Activated CD4-positive, alpha-beta T cell treated with anti-CD3 and anti-CD28 coated beads, Interleukin-2, amount 10 ng/mL, durations not matched to agents 24 days and 14 days (primary cell): ENCODE data around the gene FBXO10. TPM values are rescaled to one million over a fixed set of nuclear protein-coding genes. Genes with fewer than 3 reads are reported as not detected.
"Not testable (repeated sequence)": the region's sequence is repeated elsewhere in the genome, so short reads cannot be mapped to it uniquely, and the experiment has no call there.

Experiments used
- DNase-seq: peaks from one replicate; pipeline ENCODE4 v3.0.0; 2022
- H3K27ac Mint-ChIP-seq: one replicate; pipeline ENCODE4 v1.8.0; 2022; ENCODE audit warnings: mild to moderate bottlenecking, mixed read lengths
- H3K27me3 Mint-ChIP-seq: one replicate; pipeline ENCODE4 v1.8.0; 2022; ENCODE audit warnings: mixed read lengths
- H3K36me3 Mint-ChIP-seq: one replicate; pipeline ENCODE4 v1.8.0; 2022; ENCODE audit warnings: low read depth, mild to moderate bottlenecking, mixed read lengths
- H3K4me1 Mint-ChIP-seq: one replicate; pipeline ENCODE4 v1.8.0; 2021; ENCODE audit warnings: mixed read lengths
- H3K4me3 Mint-ChIP-seq: one replicate; pipeline ENCODE4 v1.8.0; 2022; ENCODE audit warnings: mild to moderate bottlenecking, moderate library complexity, mixed read lengths
- H3K9me3 Mint-ChIP-seq: one replicate; pipeline ENCODE4 v1.8.0; 2021; ENCODE audit warnings: mixed read lengths
- intact Hi-C: fragments of 100-400 bp; cut with micrococcal nuclease; formaldehyde crosslinking; loops from one replicate; pipeline ENCODE4 v1.15.1; 2023
- total RNA-seq: library from RNA; stranded (reverse); gene quantifications from 2 replicates; pipeline ENCODE4 v1.2.3, GENCODE V29; 2022

The FBXO10 gene
- total RNA-seq, 1 donor from 2014 or later, result 2.7 TPM

DNA sequence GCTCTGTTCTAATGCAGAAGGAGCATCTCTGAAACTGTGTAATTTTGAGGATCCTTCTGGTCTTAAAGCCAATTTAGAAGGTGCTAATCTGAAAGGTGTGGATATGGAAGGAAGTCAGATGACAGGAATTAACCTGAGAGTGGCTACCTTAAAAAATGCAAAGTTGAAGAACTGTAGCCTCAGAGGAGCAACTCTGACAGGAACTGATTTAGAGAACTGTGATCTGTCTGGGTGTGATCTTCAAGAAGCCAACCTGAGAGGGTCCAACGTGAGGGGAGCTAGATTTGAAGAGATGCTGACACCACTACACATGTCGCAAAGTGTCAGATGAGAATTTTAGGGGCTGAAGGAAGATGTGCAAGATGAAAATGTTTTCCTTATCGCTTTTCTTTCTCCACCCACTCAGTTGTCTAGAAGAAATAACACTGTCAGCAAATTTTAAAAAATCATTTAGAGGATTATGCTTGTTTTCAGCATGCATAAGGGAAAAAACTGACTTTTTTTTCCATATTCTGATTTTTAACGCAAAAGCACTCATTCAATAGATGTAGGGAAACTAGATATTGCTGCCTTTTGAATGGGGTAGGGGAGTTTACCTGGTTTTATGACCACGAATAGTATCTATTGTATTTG is 98.1 kb downstream of the FBXO10 start:
- H3K4me1 Mint-ChIP-seq, H3K4me3 Mint-ChIP-seq, DNase-seq, H3K36me3 Mint-ChIP-seq, H3K27ac Mint-ChIP-seq, H3K9me3 Mint-ChIP-seq, intact Hi-C loops: not testable (repeated sequence)
- H3K27me3 Mint-ChIP-seq, result peaks cover 40% of the 10 kb centered on the region

DNA sequence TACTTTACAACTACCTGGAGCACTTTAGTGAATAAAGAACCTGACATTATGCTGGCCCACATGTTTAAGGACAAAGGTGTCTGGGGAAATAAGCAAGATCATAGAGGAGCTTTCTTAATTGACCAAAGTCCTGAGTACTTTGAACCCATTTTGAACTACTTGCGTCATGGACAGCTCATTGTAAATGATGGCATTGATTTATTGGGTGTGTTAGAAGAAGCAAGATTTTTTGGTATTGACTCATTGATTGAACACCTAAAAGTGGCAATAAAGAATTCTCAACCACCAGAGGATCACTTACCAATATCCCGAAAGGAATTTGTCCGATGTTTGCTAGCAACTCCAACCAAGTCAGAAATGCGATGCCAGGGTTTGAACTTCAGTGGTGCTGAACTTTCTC is 98.7 kb downstream of the FBXO10 start:
- H3K4me3 Mint-ChIP-seq, H3K27ac Mint-ChIP-seq, H3K4me1 Mint-ChIP-seq, DNase-seq, intact Hi-C loops, H3K36me3 Mint-ChIP-seq, H3K9me3 Mint-ChIP-seq: not testable (repeated sequence)
- H3K27me3 Mint-ChIP-seq, result peaks cover 40% of the 10 kb centered on the region

DNA sequence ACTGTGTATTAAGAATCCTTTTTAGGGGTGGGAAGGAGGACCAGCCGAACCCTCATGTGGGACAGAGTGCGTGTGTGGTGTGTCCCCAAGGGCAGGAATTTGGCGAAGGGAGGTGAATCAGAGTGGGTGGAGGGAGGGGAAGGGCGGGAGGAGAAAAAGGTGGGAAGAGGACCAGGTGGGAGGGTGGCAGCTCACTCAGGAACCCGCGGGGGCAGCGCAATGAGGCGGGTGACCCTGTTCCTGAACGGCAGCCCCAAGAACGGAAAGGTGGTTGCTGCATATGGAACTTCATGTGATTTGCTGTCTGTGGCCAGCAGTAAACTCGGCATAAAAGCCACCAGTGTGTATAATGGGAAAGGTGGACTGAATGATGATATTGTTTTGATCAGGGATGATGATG is 99.2 kb downstream of the FBXO10 start:
- no peak for DNase-seq
- peaks cover 8% of the 10 kb centered on the region for H3K4me1 Mint-ChIP-seq
- H3K27ac Mint-ChIP-seq, result no peak overlapping the region
- no peak overlapping the region for H3K4me3 Mint-ChIP-seq
- peaks cover 10% of the 10 kb centered on the region for H3K9me3 Mint-ChIP-seq
- H3K27me3 Mint-ChIP-seq, result peaks cover 39% of the 10 kb centered on the region
- H3K36me3 Mint-ChIP-seq, result peaks cover 4% of the 10 kb centered on the region
- intact Hi-C loops, result no loop called here

DNA sequence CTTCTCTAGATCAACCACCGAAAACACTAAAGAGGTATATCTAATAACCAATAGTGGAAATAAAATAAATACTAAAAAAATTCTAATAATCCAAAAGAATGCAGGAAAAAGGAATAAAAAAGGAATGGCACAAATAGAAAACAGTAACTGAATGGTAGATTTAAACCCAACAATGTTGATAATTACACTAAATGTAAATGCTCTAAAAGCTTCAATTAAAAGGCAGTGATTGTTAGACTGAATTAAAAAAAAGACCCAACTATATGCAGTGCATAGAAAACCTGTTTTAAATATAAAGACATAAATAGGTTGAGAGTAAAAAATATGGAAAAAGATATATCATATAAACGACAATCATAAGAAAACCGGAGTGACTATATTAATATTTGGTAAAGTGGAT is 101.7 kb downstream of the FBXO10 start:
- peaks cover 13% of the 10 kb centered on the region for H3K4me1 Mint-ChIP-seq
- peaks cover 10% of the 10 kb centered on the region for H3K9me3 Mint-ChIP-seq
- no peak overlapping the region for H3K4me3 Mint-ChIP-seq
- peaks cover 4% of the 10 kb centered on the region for H3K36me3 Mint-ChIP-seq
- H3K27me3 Mint-ChIP-seq, result peaks cover 23% of the 10 kb centered on the region
- intact Hi-C loops, result no loop called here
- no peak overlapping the region for H3K27ac Mint-ChIP-seq
- no peak for DNase-seq

DNA sequence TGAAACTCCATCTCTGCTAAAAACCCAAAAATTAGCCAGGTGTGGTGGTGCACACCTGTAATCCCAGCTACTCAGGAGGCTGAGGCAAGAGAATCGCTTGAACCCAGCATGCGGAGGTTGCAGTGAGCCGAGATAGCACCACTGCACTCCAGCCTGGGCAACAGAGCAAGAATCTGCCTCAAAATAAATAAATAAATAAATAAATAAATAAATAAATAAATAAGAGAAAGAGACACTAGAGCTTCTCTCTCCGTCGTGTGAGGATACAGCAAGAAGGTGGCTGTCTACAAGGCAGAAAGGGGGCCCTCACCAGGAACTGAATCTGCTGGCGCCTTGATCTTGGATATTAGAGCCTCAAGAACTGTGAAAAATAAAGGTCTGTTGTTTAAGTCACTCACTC is 102.2 kb downstream of the FBXO10 start:
- DNase-seq, intact Hi-C loops, H3K36me3 Mint-ChIP-seq, H3K4me3 Mint-ChIP-seq, H3K27ac Mint-ChIP-seq: not testable (repeated sequence)
- H3K27me3 Mint-ChIP-seq, result peaks cover 20% of the 10 kb centered on the region
- peaks cover 13% of the 10 kb centered on the region for H3K4me1 Mint-ChIP-seq
- H3K9me3 Mint-ChIP-seq, result peaks cover 10% of the 10 kb centered on the region

DNA sequence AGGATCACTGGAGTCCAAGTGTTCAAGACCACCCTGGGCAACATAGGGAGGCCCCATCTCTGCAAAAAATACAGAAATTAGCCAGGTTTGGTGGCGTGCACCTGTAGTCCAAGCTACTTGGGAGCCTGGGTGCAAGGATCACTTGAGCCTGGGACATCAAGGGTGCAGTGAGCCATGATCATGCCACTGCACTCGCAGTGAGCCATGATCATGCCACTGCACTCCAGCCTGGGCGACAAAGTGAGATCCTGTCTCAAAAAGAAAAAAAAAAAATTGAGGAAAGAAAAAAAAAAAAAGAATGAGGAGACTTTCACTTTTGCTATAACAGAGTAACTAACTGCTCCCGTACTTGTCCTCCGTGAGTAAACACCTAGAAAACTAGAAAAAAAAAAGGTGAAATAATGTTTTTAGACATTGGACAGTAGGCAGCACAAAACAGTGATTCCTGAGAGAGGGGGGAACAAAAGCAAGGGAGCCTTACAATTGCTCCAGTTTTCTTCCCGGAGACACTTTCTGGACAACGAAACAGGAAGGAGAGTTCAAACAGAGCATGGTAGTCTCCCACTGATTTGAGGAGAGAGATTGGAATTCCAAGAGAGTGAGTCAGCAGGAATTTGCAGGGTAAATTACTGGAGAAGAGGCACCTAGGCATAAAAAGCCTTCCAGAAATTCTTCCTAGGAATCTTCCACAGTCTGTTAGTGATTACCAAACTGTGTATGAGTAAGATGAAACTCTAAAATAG is 104.1 kb downstream of the FBXO10 start:
- H3K4me3 Mint-ChIP-seq, result peak overlapping the region; percentile 88

DNA sequence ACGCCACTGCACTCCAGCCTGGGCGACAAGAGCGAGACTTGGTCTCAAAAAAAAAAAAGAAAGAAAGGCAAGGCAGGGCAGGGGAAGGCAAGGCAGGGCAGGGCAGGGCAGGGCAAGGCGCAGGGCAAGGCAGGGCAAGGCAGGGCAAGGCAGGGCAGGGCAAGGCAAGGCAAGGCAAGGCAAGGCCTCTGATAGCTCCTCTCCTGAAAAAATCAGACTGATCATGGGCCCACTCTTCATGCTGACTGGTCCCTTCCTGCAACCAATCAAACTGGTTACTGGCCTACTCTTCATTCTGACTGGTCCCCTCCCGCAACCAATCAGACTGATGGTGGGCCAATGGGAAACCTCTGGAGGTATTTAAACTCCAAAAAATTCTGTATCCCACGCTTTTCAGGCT is 107.6 kb downstream of the FBXO10 start:
- Mint-ChIP-seq H3K4me3 (no peak overlapping the region), H3K9me3 (peaks cover 3% of the 10 kb centered on the region), H3K4me1 (peaks cover 32% of the 10 kb centered on the region), H3K27me3 (no peaks in the 10 kb centered on the region), H3K27ac (no peak overlapping the region), H3K36me3 (peaks cover 2% of the 10 kb centered on the region)
- DNase-seq, result no peak
- intact Hi-C loops, result no loop called here

More for the DNA sequence above, 104.1 kb downstream of the FBXO10 start:
- Mint-ChIP-seq H3K27me3 (peaks cover 5% of the 10 kb centered on the region), H3K4me1 (peaks cover 13% of the 10 kb centered on the region), H3K36me3 (peaks cover 4% of the 10 kb centered on the region), H3K27ac (peak overlapping the region; percentile 82), H3K9me3 (peaks cover 10% of the 10 kb centered on the region)
- DNase-seq, result no peak
- intact Hi-C loops, result no loop called here

DNA sequence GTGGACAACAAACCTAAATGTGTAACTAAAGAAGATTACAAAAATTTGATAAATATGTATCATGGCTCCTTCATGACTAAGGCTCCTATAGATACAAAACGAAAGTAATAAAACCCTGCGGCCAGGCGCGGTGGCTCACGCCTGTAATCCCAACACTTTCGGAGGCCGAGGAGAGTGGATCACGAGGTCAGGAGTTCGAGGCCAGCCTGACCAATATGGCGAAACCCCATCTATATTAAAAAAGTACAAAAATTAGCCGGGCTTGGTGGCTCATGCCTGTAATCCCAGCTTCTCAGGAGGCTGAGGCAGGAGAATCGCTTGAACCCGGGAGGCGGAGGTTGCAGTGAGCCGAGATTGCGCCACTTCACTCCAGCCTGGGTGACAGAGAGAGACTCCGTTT is 108.7 kb downstream of the FBXO10 start:
- H3K9me3 Mint-ChIP-seq, H3K27ac Mint-ChIP-seq, H3K27me3 Mint-ChIP-seq, intact Hi-C loops, DNase-seq, H3K4me3 Mint-ChIP-seq, H3K36me3 Mint-ChIP-seq: not testable (repeated sequence)
- peaks cover 41% of the 10 kb centered on the region for H3K4me1 Mint-ChIP-seq

DNA sequence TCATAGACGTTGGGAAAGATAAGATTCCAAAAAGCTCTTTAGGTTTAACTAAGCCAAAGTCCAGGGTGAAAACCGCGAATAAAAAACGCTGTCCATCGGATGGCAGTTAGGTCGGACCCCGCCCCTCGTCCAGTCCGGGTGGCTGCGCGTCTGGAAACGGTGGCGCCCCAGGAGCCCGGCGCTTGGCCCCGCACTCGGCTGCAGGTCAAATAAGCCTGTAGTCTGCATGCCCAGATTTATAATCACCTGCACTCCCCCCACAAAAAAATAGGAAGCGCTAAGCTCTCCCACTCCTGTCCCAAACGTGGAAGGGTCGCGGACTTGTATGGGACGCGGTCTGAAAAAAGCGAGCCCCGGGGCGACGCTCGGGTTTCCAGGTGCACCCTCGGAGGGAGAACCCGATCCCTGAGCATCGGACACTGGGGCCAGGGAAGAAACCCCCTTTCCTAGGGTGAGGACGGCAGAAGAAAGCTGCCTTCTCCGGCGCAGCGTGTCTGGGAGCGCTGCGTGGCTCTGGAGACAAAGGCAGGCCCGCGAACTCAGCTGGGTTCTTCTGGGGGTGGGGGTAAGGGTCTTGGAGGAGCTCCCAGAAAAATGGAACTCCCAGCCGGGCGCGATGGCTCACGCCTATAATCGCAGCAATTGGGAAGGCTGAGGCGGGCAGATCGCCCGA is 110.0 kb downstream of the FBXO10 start:
- intact Hi-C loops, result no loop called here
- H3K27me3 Mint-ChIP-seq, result no peaks in the 10 kb centered on the region
- DNase-seq, result no peak
- no peaks in the 10 kb centered on the region for H3K9me3 Mint-ChIP-seq
- peaks cover 32% of the 10 kb centered on the region for H3K4me1 Mint-ChIP-seq
- H3K36me3 Mint-ChIP-seq, result peaks cover 10% of the 10 kb centered on the region
- peak overlapping the region; percentile 99 for H3K4me3 Mint-ChIP-seq
- H3K27ac Mint-ChIP-seq, result peak overlapping the region; percentile 98

DNA sequence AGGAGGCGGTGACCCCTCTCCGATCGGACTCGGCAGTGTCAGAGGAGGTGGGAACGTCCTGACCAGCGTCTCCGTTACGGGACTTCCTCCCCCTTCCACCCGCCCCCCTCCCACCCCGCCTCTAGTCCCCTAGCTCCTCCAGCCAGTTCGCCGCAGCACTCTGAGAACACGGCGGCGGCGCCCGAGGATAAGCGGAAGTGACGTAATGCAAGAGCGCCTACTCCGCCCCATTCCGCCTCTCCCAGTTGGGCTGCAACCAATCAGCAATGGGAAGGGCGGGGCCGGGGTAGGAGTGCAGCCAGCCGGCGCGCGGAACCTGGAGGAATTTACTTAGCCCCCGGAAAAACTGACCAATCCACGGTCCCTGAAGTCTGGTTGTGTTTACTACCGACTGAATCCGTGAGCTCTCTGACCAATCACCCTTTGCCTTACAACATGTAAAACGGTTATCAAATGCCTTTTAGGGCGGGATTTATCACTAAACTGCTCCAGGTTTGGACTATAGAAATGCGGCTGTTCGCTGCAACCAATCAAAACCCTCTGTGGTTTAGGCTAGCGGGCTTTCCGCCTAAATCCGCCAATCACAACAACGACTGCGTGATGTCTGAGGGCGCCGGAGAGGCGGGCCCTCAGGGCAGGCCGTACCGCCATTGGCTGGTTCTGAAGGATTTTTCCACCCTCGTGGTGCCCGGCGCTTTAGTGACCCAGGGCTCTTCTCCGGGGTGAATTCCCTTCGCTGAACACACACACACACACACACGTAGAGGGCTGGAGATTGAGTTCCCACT is 110.7 kb downstream of the FBXO10 start, which contains the start of gene ZBTB5:
TSS of gene ZBTB5 (minus strand) at position 202 of the 788 bp plus-strand sequence. CDS start 22,899 bp downstream, outside the sequence.
- DNase-seq, result peak; percentile 99
- peaks cover 35% of the 10 kb centered on the region for H3K4me1 Mint-ChIP-seq
- peak within 1 kb of the TSS; percentile 98 for H3K27ac Mint-ChIP-seq
- intact Hi-C loops, result loop anchor here (1.0 to 2.0 kb wide), 9 partner anchors 20 to 439 kb away; partner anchors contain the start of genes DCAF10, GRHPR, POLR1E and SLC25A51
- H3K4me3 Mint-ChIP-seq, result peak within 1 kb of the TSS; percentile 99
- no peaks in the 10 kb centered on the region for H3K9me3 Mint-ChIP-seq
- no peaks in the 10 kb centered on the region for H3K27me3 Mint-ChIP-seq
- peaks cover 10% of the 10 kb centered on the region for H3K36me3 Mint-ChIP-seq

DNA sequence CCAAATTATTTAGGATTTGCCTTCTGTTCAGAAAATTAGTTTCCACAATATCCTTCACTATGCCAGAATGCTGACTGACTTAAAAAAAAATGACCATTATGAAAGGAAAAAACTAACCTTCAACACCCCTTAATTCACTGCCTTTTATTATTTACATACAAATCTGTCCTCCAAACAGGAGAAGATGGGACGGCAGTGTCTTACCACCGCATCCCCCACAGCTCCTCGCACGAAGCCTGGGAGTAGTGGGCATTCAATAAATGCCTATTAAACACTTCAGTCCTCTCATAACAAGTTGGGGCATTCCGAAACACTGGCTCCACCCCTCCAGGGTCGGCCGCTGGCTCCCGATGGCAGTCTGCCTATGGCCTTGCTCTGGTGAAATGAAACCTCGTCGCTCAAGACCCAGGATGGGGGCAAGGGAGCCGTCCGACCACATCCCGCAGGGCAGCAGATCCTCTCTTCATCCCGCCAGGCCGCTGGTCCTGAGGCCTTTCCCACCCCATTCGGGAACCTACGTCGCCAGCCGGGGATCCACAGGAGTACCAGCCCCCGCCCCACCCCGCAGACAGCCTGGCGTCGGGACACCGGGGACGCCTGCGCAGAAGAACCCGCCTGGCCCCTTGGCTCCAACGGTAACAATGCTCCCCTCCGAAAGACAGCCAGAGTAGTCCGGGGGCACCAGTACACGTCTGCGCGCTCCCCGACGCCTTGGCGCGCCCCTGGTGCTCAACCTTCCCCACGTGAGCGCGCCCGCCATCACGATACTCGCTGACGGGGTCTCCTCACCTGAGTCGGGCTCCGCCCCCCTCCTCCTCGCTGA is 111.5 kb downstream of the FBXO10 start:
- Mint-ChIP-seq H3K27me3 (no peaks in the 10 kb centered on the region), H3K27ac (peak overlapping the region; percentile 98), H3K4me1 (peaks cover 35% of the 10 kb centered on the region), H3K9me3 (no peaks in the 10 kb centered on the region), H3K36me3 (peaks cover 10% of the 10 kb centered on the region), H3K4me3 (peak overlapping the region; percentile 99)
- intact Hi-C loops, result loop anchor here (1.0 to 2.0 kb wide), 9 partner anchors 21 to 440 kb away; partner anchors contain the start of genes DCAF10, GRHPR, POLR1E and SLC25A51
- peak; percentile 91 for DNase-seq

DNA sequence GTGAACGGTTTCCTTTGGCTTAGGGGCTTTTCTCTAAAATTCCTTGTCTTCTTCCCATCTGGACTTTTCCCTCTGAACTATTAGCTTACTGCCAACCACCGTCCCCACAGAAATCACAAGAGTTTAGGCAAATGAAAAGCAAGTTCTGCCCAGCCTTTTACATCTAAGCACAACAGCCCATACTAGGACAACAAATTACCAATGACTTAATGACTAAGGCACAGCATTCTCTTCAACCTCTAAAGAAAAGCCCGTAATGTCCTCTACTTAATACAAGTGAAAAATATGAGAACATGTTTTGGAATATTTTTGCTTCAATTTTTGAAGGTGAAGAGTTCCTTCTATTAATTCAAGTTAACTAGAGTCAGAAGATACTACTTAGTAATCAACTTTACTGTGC is 112.2 kb downstream of the FBXO10 start:
- DNase-seq, result no peak
- Mint-ChIP-seq H3K27ac (peak overlapping the region; percentile 98), H3K27me3 (no peaks in the 10 kb centered on the region), H3K4me3 (peak overlapping the region; percentile 99), H3K4me1 (peaks cover 35% of the 10 kb centered on the region), H3K9me3 (no peaks in the 10 kb centered on the region), H3K36me3 (peaks cover 12% of the 10 kb centered on the region)
- intact Hi-C loops, result loop anchor here (2.0 kb wide), 1 partner anchor 49 kb away; no protein-coding TSS in a partner anchor
